NCI-H774 (cell line): ENCODE data around the gene TTC28.

Experiments used
- DNase-seq: peaks from one replicate; lab custom pipeline; 2025; lab: John Stamatoyannopoulos, UW

Gene TTC28

GRCh38 chr22:27961680-27962079 lies 718.0 kb downstream of the TTC28 start:
- no peak for DNase-seq

- no peak for DNase-seq
These were observed 718.5 kb downstream of the TTC28 start for GRCh38 chr22:27961182-27961581.

- no peak for DNase-seq
These were observed 720.1 kb downstream of the TTC28 start for GRCh38 chr22:27959335-27960090.

GRCh38 chr22:27952779-27953178 lies 726.9 kb downstream of the TTC28 start:
- no peak for DNase-seq

GRCh38 chr22:27952091-27952490 lies 727.5 kb downstream of the TTC28 start:
- DNase-seq: no peak

GRCh38 chr22:27949421-27949820 lies 730.2 kb downstream of the TTC28 start:
- no peak for DNase-seq

GRCh38 chr22:27948569-27948968 lies 731.1 kb downstream of the TTC28 start:
- no peak for DNase-seq

- no peak for DNase-seq
These were observed 732.2 kb downstream of the TTC28 start for GRCh38 chr22:27947448-27947847.

GRCh38 chr22:27941143-27941542 lies 738.5 kb downstream of the TTC28 start:
- no peak for DNase-seq

GRCh38 chr22:27937453-27937852 lies 742.2 kb downstream of the TTC28 start:
- no peak for DNase-seq

- DNase-seq: no peak
These were observed 743.7 kb downstream of the TTC28 start for GRCh38 chr22:27935897-27936296.

GRCh38 chr22:27934069-27934468 lies 745.6 kb downstream of the TTC28 start:
- DNase-seq: no peak

GRCh38 chr22:27933186-27933983 lies 746.3 kb downstream of the TTC28 start:
- DNase-seq: no peak

GRCh38 chr22:27930331-27931060 lies 749.1 kb downstream of the TTC28 start:
- no peak for DNase-seq
